ENCODE measurements around the gene TSNAX. TPM values are rescaled to one million over a fixed set of nuclear protein-coding genes. Genes with fewer than 3 reads are reported as not detected.

Gene TSNAX
- total and polyA plus RNA-seq, 2 of the 8 experiments (the other 6 are each of a cell fraction or from before 2014, with no cell fraction given): 7.7 to 34.0 TPM

DNA sequence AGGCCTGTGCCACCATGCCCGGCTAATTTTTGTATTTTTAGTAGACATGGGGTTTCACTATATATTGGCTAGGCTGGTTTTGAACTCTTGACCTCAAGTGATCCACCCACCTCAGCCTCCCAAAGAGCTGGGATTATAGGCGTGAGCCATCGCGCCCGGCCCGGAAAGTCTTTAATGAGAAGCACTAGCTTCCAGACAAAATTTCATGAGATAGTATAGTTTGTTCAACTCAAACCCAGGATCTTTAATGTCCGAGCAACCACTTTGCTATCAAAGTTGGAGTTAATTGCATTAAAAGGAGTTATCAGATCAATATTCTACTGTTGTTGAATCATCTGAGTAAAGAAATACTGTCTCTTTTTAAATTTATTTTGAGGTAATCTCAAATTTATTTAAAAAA, 4.8 kb downstream of the TSNAX start:
- no peak overlapping the region for H2BK120ac ChIP-seq (replicated peaks; ENCODE audit: low read depth, low read length)
- H4K91ac ChIP-seq (replicated peaks; ENCODE audit: insufficient read length, low read length): no peak overlapping the region
- no peak overlapping the region for H3K4ac ChIP-seq (replicated peaks; ENCODE audit: insufficient read length, low read depth, low read length)
- no peak overlapping the region for H4K5ac ChIP-seq (ENCODE audit: insufficient read length, low read depth, low read length)
- H3K23me2 ChIP-seq (ENCODE audit: low read depth, low read length): no peaks in the 10 kb centered on the region
- CTCF ChIA-PET (ENCODE audit: partially characterized antibody): interaction anchor here (1.1 kb wide), 1 partner anchor 17 kb away, joined by 3 read pairs; no protein-coding TSS in a partner anchor
- no peak overlapping the region for H2BK20ac ChIP-seq (ENCODE audit: low read length)
- no peak for FAIRE-seq
- peaks cover 0 to 34% (median 5%) of the 10 kb centered on the region in 4 experiments; a peak in 6 of 8 replicates for H3K36me3 ChIP-seq (ENCODE audit: control insufficient read depth in 2 of 4, insufficient read depth in 4 of 4, low read length in 3 of 4)
- no peak overlapping the region for H2AK5ac ChIP-seq (ENCODE audit: low read depth, low read length)
- H3K79me1 ChIP-seq (ENCODE audit: low read depth, low read length): peaks cover 4% of the 10 kb centered on the region; the same call in 1 of the 2 replicates
- no peak overlapping the region for H4K8ac ChIP-seq (ENCODE audit: extremely low read depth, insufficient read depth, low read length)
- no peak overlapping the region for H3K14ac ChIP-seq (ENCODE audit: insufficient read length)
- H3K9me3 ChIP-seq (ENCODE audit: insufficient read depth in 2 of 2, low read depth in 1 of 2, low read length in 1 of 2): no peaks in the 10 kb centered on the region
- no peak overlapping the region for H2AFZ ChIP-seq (ENCODE audit: low read length)
- H3K4me1 ChIP-seq (replicated peaks in 1 of 4; ENCODE audit: control insufficient read depth in 3 of 4, insufficient read depth in 4 of 4, low read length in 3 of 4): no peaks in the 10 kb centered on the region; a peak in 2 of 7 replicates
- no peaks in the 10 kb centered on the region for H3K27me3 ChIP-seq (replicated peaks in 1 of 4; ENCODE audit: control insufficient read depth in 3 of 4, extremely low read depth in 1 of 4, insufficient read depth in 3 of 4, low read length in 3 of 4)
- H3K4me2 ChIP-seq (ENCODE audit: insufficient read depth in 1 of 2, low read depth in 2 of 2, low read length in 2 of 2): no peak overlapping the region
- no peak overlapping the region for H2BK5ac ChIP-seq (ENCODE audit: low read depth, low read length)
- H3K18ac ChIP-seq (ENCODE audit: extremely low read depth, low read length): no peak overlapping the region
- no peak overlapping the region for H2BK15ac ChIP-seq (ENCODE audit: low read length)
- peaks cover 0 to 3% of the 10 kb centered on the region in 2 experiments for H4K20me1 ChIP-seq (replicated peaks in 1 of 2; ENCODE audit: control insufficient read depth in 1 of 2, insufficient read depth in 2 of 2, low read length in 2 of 2)
- WGBS, 2 experiments (ENCODE audit: extremely low coverage in 1 of 2, insufficient coverage in 1 of 2, insufficient read length in 1 of 2, insufficient replicate concordance in 2 of 2, low coverage in 1 of 2, low lambda C conversion rate in 2 of 2, missing lambda C conversion rate in 1 of 2): 94% methylated on average over 7 of the region's 7 CpGs; no CpG with 5 or more reads in 1 of the 2 experiments
- no peak overlapping the region for H3K9ac ChIP-seq (replicated peaks in 1 of 4; ENCODE audit: extremely low read depth in 1 of 4, low read depth in 3 of 4, low read length in 3 of 4)
- no peak overlapping the region for H3K4me3 ChIP-seq (ENCODE audit: extremely low read depth in 1 of 4, insufficient read depth in 2 of 4, low read depth in 3 of 4, low read length in 4 of 4)
- no peak overlapping the region for H3K27ac ChIP-seq (ENCODE audit: low read depth, low read length)
- no peak overlapping the region for H3K23ac ChIP-seq (ENCODE audit: insufficient read length)
- DNase-seq (ENCODE audit: low read depth in 1 of 2, low spot score in 2 of 2): no peak
- H3K56ac ChIP-seq (replicated peaks; ENCODE audit: insufficient read length, low read depth, low read length): no peak overlapping the region
- POLR2A ChIA-PET (ENCODE audit: partially characterized antibody): no interaction called here
- H3K79me2 ChIP-seq (ENCODE audit: control insufficient read depth in 1 of 2, insufficient read depth in 2 of 2, low read length in 2 of 2): peaks cover 7 to 52% of the 10 kb centered on the region in 2 experiments
- no peak overlapping the region for H2BK12ac ChIP-seq (ENCODE audit: low read depth, low read length)
- no peak for TF ChIP-seq SIX5 (IDR thresholded peaks at IDR 0.05; ENCODE audit: low read depth, low read length)
- TF ChIP-seq, protein P1, sequence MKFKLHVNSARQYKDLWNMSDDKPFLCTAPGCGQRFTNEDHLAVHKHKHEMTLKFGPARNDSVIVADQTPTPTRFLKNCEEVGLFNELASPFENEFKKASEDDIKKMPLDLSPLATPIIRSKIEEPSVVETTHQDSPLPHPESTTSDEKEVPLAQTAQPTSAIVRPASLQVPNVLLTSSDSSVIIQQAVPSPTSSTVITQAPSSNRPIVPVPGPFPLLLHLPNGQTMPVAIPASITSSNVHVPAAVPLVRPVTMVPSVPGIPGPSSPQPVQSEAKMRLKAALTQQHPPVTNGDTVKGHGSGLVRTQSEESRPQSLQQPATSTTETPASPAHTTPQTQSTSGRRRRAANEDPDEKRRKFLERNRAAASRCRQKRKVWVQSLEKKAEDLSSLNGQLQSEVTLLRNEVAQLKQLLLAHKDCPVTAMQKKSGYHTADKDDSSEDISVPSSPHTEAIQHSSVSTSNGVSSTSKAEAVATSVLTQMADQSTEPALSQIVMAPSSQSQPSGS (IDR thresholded peaks at IDR 0.05; ENCODE audit: low read length): no peak
- no peak for TF ChIP-seq CTBP2 (IDR thresholded peaks at IDR 0.05; ENCODE audit: borderline replicate concordance, insufficient read depth, insufficient read length, low read length)
- TF ChIP-seq KDM4A (IDR thresholded peaks at IDR 0.05; ENCODE audit: low read depth, low read length, severe bottlenecking): no peak
- no peak for TF ChIP-seq RBBP5 (IDR thresholded peaks at IDR 0.05; ENCODE audit: borderline replicate concordance, low read depth, low read length)
- TF ChIP-seq RXRA (IDR thresholded peaks at IDR 0.05; ENCODE audit: insufficient read depth, low read depth, low read length): no peak
